ENCODE data around the gene RAB34. TPM values are rescaled to one million over a fixed set of nuclear protein-coding genes. Genes with fewer than 3 reads are reported as not detected.

The RAB34 gene
- total and polyA plus RNA-seq, 10 donors, result 31.4 to 111 (median 53.0) TPM

- TF ChIP-seq POLR2A (IDR thresholded peaks at IDR 0.05) (peak in 1 of 3 donors; percentile 61), CTCF (IDR thresholded peaks at IDR 0.05 in 8 of 11, conservative IDR thresholded peaks at IDR 0.05 in 3 of 11) (peak in 1 of 11 experiments; percentile 26), POLR2AphosphoS5 (IDR thresholded peaks at IDR 0.05) (peak; percentile 91 to 93 (median 93))
- Histone ChIP-seq H3K27ac (peak within 1 kb of the TSS; percentile 87 to 99 (median 98)), H3K9me3 (no peaks in the 10 kb centered on the region), H3K36me3 (peaks cover 0 to 15% (median 13%) of the 10 kb centered on the region in 6 donors), H3K4me3 (peak within 1 kb of the TSS; percentile 52 to 92 (median 74)), H3K27me3 (replicated peaks in 1 of 7) (no peaks in the 10 kb centered on the region), H3K4me1 (peaks cover 19 to 62% (median 51%) of the 10 kb centered on the region in 6 donors)
- intact Hi-C loops (cut with DNase I; ENCODE audit: low total_unique reads), result no loop called here
- 0 to 1% (median 0%) methylated on average over 56 to 64 of the region's 64 CpGs for WGBS, 5 donors
- DNase-seq, result peak; percentile 99
Measured at GRCh38 chr17:28728364-28729200, 10.9 kb upstream of the RAB34 start, which contains the start of gene NEK8. Gene NEK8 (plus strand): TSS chr17:28728788. CDS start chr17:28728814, 26 bp downstream.

- Histone ChIP-seq H3K36me3 (peaks cover 0 to 32% (median 30%) of the 10 kb centered on the region in 6 donors), H3K9me3 (no peaks in the 10 kb centered on the region), H3K4me3 (peak overlapping the region; percentile 64 to 92 (median 74)), H3K27ac (peak overlapping the region; percentile 30 to 99 (median 98)), H3K4me1 (peaks cover 28 to 77% (median 68%) of the 10 kb centered on the region in 6 donors), H3K27me3 (replicated peaks in 1 of 7) (no peaks in the 10 kb centered on the region)
- intact Hi-C loops (cut with DNase I; ENCODE audit: low total_unique reads), result loop anchor here (2.0 kb wide), 1 partner anchor 24 kb away; no protein-coding TSS in a partner anchor
- 0 to 1% (median 1%) methylated on average over 41 to 57 of the region's 57 CpGs for WGBS, 5 donors
- peak; percentile 99 for DNase-seq
- TF ChIP-seq POLR2AphosphoS5 (IDR thresholded peaks at IDR 0.05), result peak; percentile 84 to 88 (median 85)
- peak; percentile 98 to 100 (median 100) for TF ChIP-seq CTCF (IDR thresholded peaks at IDR 0.05 in 8 of 11, conservative IDR thresholded peaks at IDR 0.05 in 3 of 11)
- no peak for TF ChIP-seq POLR2A (IDR thresholded peaks at IDR 0.05)
Measured at GRCh38 chr17:28726627-28727491, 9.2 kb upstream of the RAB34 start.

- WGBS, 5 donors, result 0 to 2% (median 0%) methylated on average over 3 to 49 of the region's 49 CpGs
- H3K36me3 ChIP-seq, result peaks cover 0 to 39% (median 36%) of the 10 kb centered on the region in 6 donors
- TF ChIP-seq POLR2A (IDR thresholded peaks at IDR 0.05), result no peak
- no peak for TF ChIP-seq POLR2AphosphoS5 (IDR thresholded peaks at IDR 0.05)
- no peak for TF ChIP-seq CTCF (IDR thresholded peaks at IDR 0.05 in 8 of 11, conservative IDR thresholded peaks at IDR 0.05 in 3 of 11)
- H3K4me3 ChIP-seq, result peak within 1 kb of the TSS; percentile 64 to 92 (median 74)
- DNase-seq, result peak; percentile 93
- no peaks in the 10 kb centered on the region for H3K9me3 ChIP-seq
- H3K27ac ChIP-seq, result peak within 1 kb of the TSS; percentile 51 to 99 (median 98)
- H3K4me1 ChIP-seq, result peaks cover 35 to 83% (median 74%) of the 10 kb centered on the region in 6 donors
- intact Hi-C loops (cut with DNase I; ENCODE audit: low total_unique reads), result loop anchor here (2.0 kb wide), 1 partner anchor 25 kb away; no protein-coding TSS in a partner anchor
- H3K27me3 ChIP-seq (replicated peaks in 1 of 7), result no peaks in the 10 kb centered on the region
Measured at GRCh38 chr17:28726226-28726626, 8.6 kb upstream of the RAB34 start, which contains the start of gene TLCD1. Gene TLCD1 (minus strand): TSS chr17:28726233. CDS start chr17:28726097, 136 bp downstream.
